ENCODE measurements around the gene BID. TPM values are rescaled to one million over a fixed set of nuclear protein-coding genes. Genes with fewer than 3 reads are reported as not detected.
"Not testable (repeated sequence)": the region's sequence is repeated elsewhere in the genome, so short reads cannot be mapped to it uniquely, and the experiment has no call there.

The BID gene
- total RNA-seq, 2 experiments from 2014 or later: 8.9 to 10.3 TPM

DNA sequence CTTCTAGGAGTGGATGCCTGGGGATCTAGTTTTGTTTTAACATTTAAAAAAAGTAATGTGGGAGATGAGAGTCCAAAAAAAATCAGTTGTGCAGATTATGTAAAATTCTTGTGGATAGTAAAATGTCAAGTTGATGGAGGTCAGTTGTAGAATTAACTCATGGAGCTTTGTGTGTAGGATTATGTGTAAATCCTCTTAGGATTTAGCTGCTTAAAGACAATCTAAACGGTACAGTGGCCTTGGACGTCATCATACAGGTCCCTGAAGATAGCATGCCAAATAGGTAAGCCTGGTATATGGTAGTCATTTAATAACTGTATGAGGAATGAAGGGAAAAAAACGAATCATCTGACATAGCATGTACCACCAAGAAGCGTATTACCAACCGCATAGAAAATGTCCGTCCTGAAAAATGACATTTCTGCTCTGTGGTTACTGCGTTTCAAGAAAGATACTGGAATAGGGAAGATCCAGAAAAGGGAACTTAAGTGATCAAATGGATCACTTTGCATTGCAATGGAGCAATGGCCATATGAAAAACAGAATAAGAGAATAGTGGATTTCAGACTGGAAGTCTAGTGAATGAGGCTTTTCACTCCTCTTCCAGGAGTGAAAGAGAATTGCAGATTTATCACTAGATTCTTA is 74.5 kb downstream of the BID start:
- H3K27me3 Mint-ChIP-seq: no peaks in the 10 kb centered on the region
- H3K36me3 Mint-ChIP-seq (ENCODE audit: low read depth): peaks cover 54% of the 10 kb centered on the region
- Histone ChIP-seq H3K4me3 (ENCODE audit: low read length) (no peak overlapping the region), H3K27me3 (ENCODE audit: control insufficient read depth in 1 of 2, insufficient read depth in 2 of 2, low read length in 2 of 2) (no peaks in the 10 kb centered on the region), H3K27ac (ENCODE audit: low read depth in 1 of 2, low read length in 2 of 2) (no peak overlapping the region), H3K4me1 (ENCODE audit: insufficient read depth, low read length) (peaks cover 2% of the 10 kb centered on the region), H3K36me3 (ENCODE audit: insufficient read depth, low read length) (peaks cover 11% of the 10 kb centered on the region), H3K9me3 (ENCODE audit: control insufficient read depth in 1 of 2, insufficient read depth in 1 of 2, low read length in 2 of 2) (no peaks in the 10 kb centered on the region)
- CTCF ChIA-PET: interaction anchor here (0.5 kb wide), 1 partner anchor 48 kb away, joined by 3 read pairs; no protein-coding TSS in a partner anchor
- no peak overlapping the region for H3K27ac Mint-ChIP-seq
- H3K9me3 Mint-ChIP-seq: no peaks in the 10 kb centered on the region
- DNase-seq: peak in 2 of 14 experiments; percentile 13
- TF ChIP-seq, protein P1, sequence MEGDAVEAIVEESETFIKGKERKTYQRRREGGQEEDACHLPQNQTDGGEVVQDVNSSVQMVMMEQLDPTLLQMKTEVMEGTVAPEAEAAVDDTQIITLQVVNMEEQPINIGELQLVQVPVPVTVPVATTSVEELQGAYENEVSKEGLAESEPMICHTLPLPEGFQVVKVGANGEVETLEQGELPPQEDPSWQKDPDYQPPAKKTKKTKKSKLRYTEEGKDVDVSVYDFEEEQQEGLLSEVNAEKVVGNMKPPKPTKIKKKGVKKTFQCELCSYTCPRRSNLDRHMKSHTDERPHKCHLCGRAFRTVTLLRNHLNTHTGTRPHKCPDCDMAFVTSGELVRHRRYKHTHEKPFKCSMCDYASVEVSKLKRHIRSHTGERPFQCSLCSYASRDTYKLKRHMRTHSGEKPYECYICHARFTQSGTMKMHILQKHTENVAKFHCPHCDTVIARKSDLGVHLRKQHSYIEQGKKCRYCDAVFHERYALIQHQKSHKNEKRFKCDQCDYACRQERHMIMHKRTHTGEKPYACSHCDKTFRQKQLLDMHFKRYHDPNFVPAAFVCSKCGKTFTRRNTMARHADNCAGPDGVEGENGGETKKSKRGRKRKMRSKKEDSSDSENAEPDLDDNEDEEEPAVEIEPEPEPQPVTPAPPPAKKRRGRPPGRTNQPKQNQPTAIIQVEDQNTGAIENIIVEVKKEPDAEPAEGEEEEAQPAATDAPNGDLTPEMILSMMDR (IDR thresholded peaks at IDR 0.05): no peak
- ATAC-seq (ENCODE audit: poor library complexity): no peak
- intact Hi-C loops (cut with DNase I, micrococcal nuclease): no loop called here
- peaks cover 4% of the 10 kb centered on the region for H3K4me1 Mint-ChIP-seq (ENCODE audit: low read depth)
- no peak overlapping the region for H3K4me3 Mint-ChIP-seq
- POLR2A ChIA-PET: no interaction called here

DNA sequence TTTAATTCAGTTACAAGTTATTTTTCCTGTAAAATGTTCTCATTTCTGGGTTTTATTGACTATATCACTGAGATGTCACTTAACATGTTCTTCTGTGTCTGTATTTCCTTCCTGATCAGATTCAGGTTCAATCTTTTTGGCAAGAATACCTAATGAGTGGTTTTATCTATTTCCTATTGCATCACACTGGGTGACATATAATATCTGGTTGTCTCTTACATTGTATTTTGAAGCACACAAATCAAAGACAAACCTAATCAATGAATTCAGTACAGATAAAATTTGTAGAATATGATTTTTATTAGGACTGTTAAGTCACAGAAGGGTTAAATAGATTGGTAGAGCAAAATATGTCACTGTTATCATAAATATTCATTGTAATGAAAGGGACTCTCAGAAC is 75.3 kb downstream of the BID start:
- Mint-ChIP-seq H3K36me3 (ENCODE audit: low read depth) (peaks cover 54% of the 10 kb centered on the region), H3K4me1 (ENCODE audit: low read depth) (peaks cover 4% of the 10 kb centered on the region), H3K9me3 (no peaks in the 10 kb centered on the region), H3K27me3 (no peaks in the 10 kb centered on the region), H3K4me3 (no peak overlapping the region), H3K27ac (no peak overlapping the region)
- Histone ChIP-seq H3K4me1 (ENCODE audit: insufficient read depth, low read length) (peaks cover 4% of the 10 kb centered on the region), H3K4me3 (ENCODE audit: low read length) (no peak overlapping the region), H3K27ac (ENCODE audit: low read depth in 1 of 2, low read length in 2 of 2) (no peak overlapping the region), H3K27me3 (ENCODE audit: control insufficient read depth in 1 of 2, insufficient read depth in 2 of 2, low read length in 2 of 2) (no peaks in the 10 kb centered on the region), H3K36me3 (ENCODE audit: insufficient read depth, low read length) (peaks cover 18% of the 10 kb centered on the region), H3K9me3 (ENCODE audit: control insufficient read depth in 1 of 2, insufficient read depth in 1 of 2, low read length in 2 of 2) (no peaks in the 10 kb centered on the region)
- ATAC-seq (ENCODE audit: poor library complexity) (no peak), DNase-seq (no peak)
- intact Hi-C loops (cut with DNase I, micrococcal nuclease): no loop called here
- CTCF ChIA-PET: no interaction called here
- POLR2A ChIA-PET: no interaction called here
- TF ChIP-seq, protein P1 (IDR thresholded peaks at IDR 0.05): no peak

DNA sequence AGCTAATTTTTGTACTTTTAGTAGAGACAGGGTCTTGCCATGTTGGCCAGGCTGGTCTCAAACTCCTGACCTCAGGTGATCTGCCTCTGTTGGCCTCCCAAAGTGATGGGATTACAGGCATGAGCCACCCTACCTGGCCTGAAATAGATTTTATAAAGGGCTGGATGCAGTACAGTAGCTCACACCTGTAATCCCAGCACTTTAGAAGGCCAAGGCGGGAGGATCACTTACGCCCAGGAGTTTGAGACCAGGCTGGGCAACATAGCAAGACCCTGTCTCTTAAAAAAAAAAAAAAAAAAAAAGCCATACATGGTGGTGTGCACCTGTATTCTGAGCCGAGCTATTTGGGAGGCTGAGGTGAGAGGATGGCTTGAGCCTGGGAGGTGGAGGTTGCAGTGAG is 76.0 kb downstream of the BID start:
- H3K4me3 ChIP-seq (ENCODE audit: low read length); H3K4me3 Mint-ChIP-seq; H3K27ac Mint-ChIP-seq; intact Hi-C loops (cut with DNase I, micrococcal nuclease); POLR2A ChIA-PET; H3K9me3 Mint-ChIP-seq; CTCF ChIA-PET; H3K4me1 ChIP-seq (ENCODE audit: insufficient read depth, low read length); DNase-seq; H3K9me3 ChIP-seq (ENCODE audit: control insufficient read depth in 1 of 2, insufficient read depth in 1 of 2, low read length in 2 of 2); H3K27ac ChIP-seq (ENCODE audit: low read depth in 1 of 2, low read length in 2 of 2); ATAC-seq (ENCODE audit: poor library complexity); H3K27me3 Mint-ChIP-seq; H3K4me1 Mint-ChIP-seq (ENCODE audit: low read depth); H3K27me3 ChIP-seq (ENCODE audit: control insufficient read depth in 1 of 2, insufficient read depth in 2 of 2, low read length in 2 of 2): not testable (repeated sequence)
- peaks cover 48% of the 10 kb centered on the region for H3K36me3 Mint-ChIP-seq (ENCODE audit: low read depth)
- H3K36me3 ChIP-seq (ENCODE audit: insufficient read depth, low read length): peaks cover 17% of the 10 kb centered on the region

DNA sequence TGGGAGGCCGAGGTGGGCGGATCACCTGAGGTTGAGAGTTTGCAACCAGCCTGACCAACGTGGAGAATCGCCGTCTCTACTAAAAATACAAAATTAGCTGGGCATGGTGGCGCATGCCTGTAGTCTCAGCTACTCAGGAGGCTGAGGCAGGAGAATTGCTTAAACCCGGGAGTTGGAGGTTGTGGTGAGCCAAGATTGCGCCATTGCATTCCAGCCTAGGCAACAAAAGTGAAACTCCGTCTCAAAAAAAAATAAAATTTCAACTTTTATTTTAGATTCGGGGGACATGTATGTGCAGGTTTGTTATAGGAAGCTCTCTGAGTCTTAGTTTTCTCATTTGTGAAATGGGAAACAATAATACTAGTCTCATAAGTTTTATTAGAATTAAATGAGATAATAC is 77.1 kb downstream of the BID start:
- H3K27me3 ChIP-seq (ENCODE audit: control insufficient read depth in 1 of 2, insufficient read depth in 2 of 2, low read length in 2 of 2); H3K27me3 Mint-ChIP-seq; POLR2A ChIA-PET; H3K27ac ChIP-seq (ENCODE audit: low read depth in 1 of 2, low read length in 2 of 2); ATAC-seq (ENCODE audit: poor library complexity); DNase-seq; H3K27ac Mint-ChIP-seq; H3K4me1 Mint-ChIP-seq (ENCODE audit: low read depth); H3K9me3 ChIP-seq (ENCODE audit: control insufficient read depth in 1 of 2, insufficient read depth in 1 of 2, low read length in 2 of 2); H3K4me3 Mint-ChIP-seq; CTCF ChIA-PET; intact Hi-C loops (cut with DNase I, micrococcal nuclease); H3K4me3 ChIP-seq (ENCODE audit: low read length); H3K9me3 Mint-ChIP-seq; H3K4me1 ChIP-seq (ENCODE audit: insufficient read depth, low read length): not testable (repeated sequence)
- H3K36me3 Mint-ChIP-seq (ENCODE audit: low read depth): peaks cover 45% of the 10 kb centered on the region
- peaks cover 16% of the 10 kb centered on the region for H3K36me3 ChIP-seq (ENCODE audit: insufficient read depth, low read length)
